Inferior parietal cortex (tissue), 1 donor: ENCODE measurements around the gene CHI3L2.

Source experiments
- DNase-seq: peaks from one replicate; pipeline ENCODE4 v3.0.0-alpha.2; 2016; ENCODE audit errors: extremely low spot score

The CHI3L2 gene

GRCh38 chr1:111219557-111220286, 7.8 kb upstream of the CHI3L2 start:
- no peak for DNase-seq

GRCh38 chr1:111220302-111220890, 7.1 kb upstream of the CHI3L2 start:
- no peak for DNase-seq

GRCh38 chr1:111221276-111221632, 6.3 kb upstream of the CHI3L2 start:
- DNase-seq, result no peak

GRCh38 chr1:111221633-111222291, 5.8 kb upstream of the CHI3L2 start:
- DNase-seq, result no peak

- peak; percentile 75 for DNase-seq
Observed at GRCh38 chr1:111222308-111223125, 5.0 kb upstream of the CHI3L2 start.

GRCh38 chr1:111223126-111223685, 4.3 kb upstream of the CHI3L2 start:
- no peak for DNase-seq

- DNase-seq, result no peak
Observed at GRCh38 chr1:111225091-111225490, 2.4 kb upstream of the CHI3L2 start.

GRCh38 chr1:111225717-111226400, 1.7 kb upstream of the CHI3L2 start:
- no peak for DNase-seq

- DNase-seq, result peak; percentile 32
Observed at GRCh38 chr1:111227851-111228747, 586 bp downstream of the CHI3L2 start.

- DNase-seq, result no peak
Observed at GRCh38 chr1:111228748-111229126, 1.2 kb downstream of the CHI3L2 start.

- no peak for DNase-seq
Observed at GRCh38 chr1:111232134-111232533, 4.6 kb downstream of the CHI3L2 start.

GRCh38 chr1:111234258-111234657, 6.7 kb downstream of the CHI3L2 start:
- DNase-seq, result no peak

- no peak for DNase-seq
Observed at GRCh38 chr1:111234866-111235265, 7.4 kb downstream of the CHI3L2 start.

GRCh38 chr1:111236379-111236778, 8.9 kb downstream of the CHI3L2 start:
- no peak for DNase-seq

GRCh38 chr1:111236806-111237205, 9.3 kb downstream of the CHI3L2 start:
- no peak for DNase-seq

GRCh38 chr1:111238056-111238795, 10.7 kb downstream of the CHI3L2 start:
- DNase-seq, result no peak

- DNase-seq, result no peak
Observed at GRCh38 chr1:111241797-111242196, 14.3 kb downstream of the CHI3L2 start.

GRCh38 chr1:111242805-111243523, 15.5 kb downstream of the CHI3L2 start:
- DNase-seq, result no peak
